Activated gamma-delta T cell (primary cell): ENCODE data around the gene SF3B4.
"Not testable (repeated sequence)": the region's sequence is repeated elsewhere in the genome, so short reads cannot be mapped to it uniquely, and the experiment has no call there.

ENCODE experiments used
- DNase-seq: peaks from one replicate; lab custom pipeline; 2025; lab: John Stamatoyannopoulos, UW
- total RNA-seq, 2 donors: gene quantifications; one replicate each; lab custom pipeline; 2026; lab: John Stamatoyannopoulos, UW

Gene SF3B4, protein sequence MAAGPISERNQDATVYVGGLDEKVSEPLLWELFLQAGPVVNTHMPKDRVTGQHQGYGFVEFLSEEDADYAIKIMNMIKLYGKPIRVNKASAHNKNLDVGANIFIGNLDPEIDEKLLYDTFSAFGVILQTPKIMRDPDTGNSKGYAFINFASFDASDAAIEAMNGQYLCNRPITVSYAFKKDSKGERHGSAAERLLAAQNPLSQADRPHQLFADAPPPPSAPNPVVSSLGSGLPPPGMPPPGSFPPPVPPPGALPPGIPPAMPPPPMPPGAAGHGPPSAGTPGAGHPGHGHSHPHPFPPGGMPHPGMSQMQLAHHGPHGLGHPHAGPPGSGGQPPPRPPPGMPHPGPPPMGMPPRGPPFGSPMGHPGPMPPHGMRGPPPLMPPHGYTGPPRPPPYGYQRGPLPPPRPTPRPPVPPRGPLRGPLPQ
- 15.2 to 18.8 reads per million in 2 donors for total RNA-seq

GRCh38 chr1:149927563-149928400 is at the start of gene SF3B4:
TSS of gene SF3B4 (minus strand) at chr1:149927803. CDS start at chr1:149927759, 44 bp downstream.
- DNase-seq, result peak; percentile 90

- DNase-seq, result no peak
Measured at GRCh38 chr1:149977345-149977744, 49.7 kb upstream of the SF3B4 start.

GRCh38 chr1:149972547-149972946 is 44.9 kb upstream of the SF3B4 start:
- DNase-seq, result no peak

GRCh38 chr1:149967646-149968045 is 40.0 kb upstream of the SF3B4 start:
- no peak for DNase-seq

GRCh38 chr1:149967041-149967440 is 39.4 kb upstream of the SF3B4 start:
- DNase-seq, result no peak

DNA sequence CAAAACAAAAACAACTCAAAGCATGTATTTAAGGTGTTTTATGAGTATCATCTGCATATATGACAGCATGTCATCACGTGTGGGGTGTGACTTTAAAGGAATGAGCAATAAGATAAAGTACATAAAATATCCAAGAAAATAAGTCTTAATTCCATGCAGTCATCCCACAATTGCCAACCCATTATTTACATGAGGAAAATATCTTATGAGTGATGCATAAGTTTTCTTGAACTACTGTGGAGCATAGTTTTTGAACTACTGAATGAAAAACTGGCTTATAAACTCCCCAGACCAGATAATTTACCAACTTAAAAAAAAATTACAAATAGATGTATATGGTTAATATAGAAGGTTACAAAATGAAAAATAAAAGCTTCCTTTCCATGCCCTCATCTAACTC is 38.8 kb upstream of the SF3B4 start:
- no peak for DNase-seq

DNA sequence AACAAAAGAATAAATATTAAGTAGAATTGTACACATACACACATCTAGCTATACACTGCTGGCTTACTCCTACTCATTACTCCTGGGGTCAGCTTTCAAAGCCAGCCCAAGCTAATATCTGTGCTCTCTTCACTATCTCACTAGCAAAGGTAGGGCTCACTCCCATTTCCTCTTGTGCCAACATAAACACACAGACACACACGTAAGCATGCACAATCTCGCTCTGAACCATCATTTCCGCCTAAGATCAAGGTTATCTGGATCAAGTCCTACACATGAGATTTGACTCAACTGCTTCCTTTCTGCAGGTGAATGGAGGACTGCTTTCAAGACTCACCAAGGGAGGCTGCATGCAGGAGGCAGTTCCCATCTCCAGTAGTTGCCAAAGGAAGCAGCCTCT is 37.8 kb upstream of the SF3B4 start:
- no peak for DNase-seq

- DNase-seq, result no peak
Measured at GRCh38 chr1:149963358-149963757, 35.8 kb upstream of the SF3B4 start.

GRCh38 chr1:149962736-149963135 is 35.1 kb upstream of the SF3B4 start:
- no peak for DNase-seq

GRCh38 chr1:149962039-149962647 is 34.5 kb upstream of the SF3B4 start:
- DNase-seq, result no peak

GRCh38 chr1:149957548-149957947 is 29.9 kb upstream of the SF3B4 start:
- DNase-seq, result not testable (repeated sequence)

GRCh38 chr1:149949911-149950310 is 22.3 kb upstream of the SF3B4 start:
- no peak for DNase-seq

- DNase-seq, result no peak
Measured at GRCh38 chr1:149945206-149945605, 17.6 kb upstream of the SF3B4 start.

GRCh38 chr1:149942885-149943284 is 15.3 kb upstream of the SF3B4 start:
- no peak for DNase-seq

- no peak for DNase-seq
Measured at GRCh38 chr1:149942207-149942606, 14.6 kb upstream of the SF3B4 start.

DNA sequence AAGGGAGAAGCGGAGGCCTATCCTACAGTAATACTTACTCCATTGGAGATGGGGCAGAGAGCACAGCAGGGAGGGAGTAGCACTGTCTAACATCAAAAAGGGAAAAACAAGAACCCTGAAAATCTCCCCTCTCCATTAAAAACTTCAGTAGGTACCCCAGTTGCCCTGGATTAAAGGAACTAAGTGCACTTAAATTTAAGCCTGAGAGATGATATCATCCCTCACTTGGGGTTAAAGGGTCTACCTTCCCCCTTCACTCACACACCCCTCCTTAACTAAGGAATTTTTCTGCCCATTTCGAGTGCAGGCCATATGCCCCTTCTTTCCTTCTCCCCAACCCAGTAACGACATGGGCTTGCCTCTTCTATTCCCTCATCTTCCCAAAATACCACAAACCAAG is 12.8 kb upstream of the SF3B4 start:
- DNase-seq, result no peak

GRCh38 chr1:149938668-149939003 is 11.0 kb upstream of the SF3B4 start:
- DNase-seq, result not testable (repeated sequence)

GRCh38 chr1:149937759-149938158 is 10.2 kb upstream of the SF3B4 start:
- no peak for DNase-seq

- DNase-seq, result no peak
Measured at GRCh38 chr1:149936992-149937705, 9.5 kb upstream of the SF3B4 start.

- DNase-seq, result no peak
Measured at GRCh38 chr1:149936170-149936991, 8.8 kb upstream of the SF3B4 start, which contains the start of gene MTMR11. TSS of gene MTMR11 (minus strand) at chr1:149936879. CDS start at chr1:149936647, 232 bp downstream.

DNA sequence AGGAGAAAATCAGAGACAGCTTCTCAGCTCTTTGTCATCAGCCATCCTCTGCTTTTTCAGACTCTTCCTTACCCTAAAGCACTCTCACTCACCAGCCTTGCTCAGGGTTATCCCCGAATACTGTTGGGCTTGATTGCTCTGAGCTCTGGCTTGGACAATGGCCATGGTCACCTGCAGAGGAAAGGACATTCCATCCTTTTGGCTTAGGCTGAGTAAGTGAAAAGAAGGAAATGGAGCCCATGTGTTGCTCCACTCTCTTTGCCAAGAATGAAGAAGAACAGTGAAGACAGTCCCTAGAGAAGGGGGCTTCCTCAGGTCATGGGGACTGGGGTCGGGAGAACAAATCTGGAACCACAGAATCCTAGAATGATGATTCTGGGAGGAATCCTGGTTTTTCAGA is 6.8 kb upstream of the SF3B4 start:
- DNase-seq, result no peak
